A204.1 (cell line): ENCODE data around the gene PCDHA5.
A peak's percentile ranks its signal among the peaks of the same experiment; 100 is the strongest.

ENCODE experiments used
- FAIRE-seq: peaks from 2 replicates; lab custom pipeline; 2012; peaks lifted over from hg19 to GRCh38; lab: Jason Lieb, UNC

PCDHA5 gene

GRCh38 chr5:140862441-140863295, 41.3 kb downstream of the PCDHA5 start:
- FAIRE-seq = no peak

DNA sequence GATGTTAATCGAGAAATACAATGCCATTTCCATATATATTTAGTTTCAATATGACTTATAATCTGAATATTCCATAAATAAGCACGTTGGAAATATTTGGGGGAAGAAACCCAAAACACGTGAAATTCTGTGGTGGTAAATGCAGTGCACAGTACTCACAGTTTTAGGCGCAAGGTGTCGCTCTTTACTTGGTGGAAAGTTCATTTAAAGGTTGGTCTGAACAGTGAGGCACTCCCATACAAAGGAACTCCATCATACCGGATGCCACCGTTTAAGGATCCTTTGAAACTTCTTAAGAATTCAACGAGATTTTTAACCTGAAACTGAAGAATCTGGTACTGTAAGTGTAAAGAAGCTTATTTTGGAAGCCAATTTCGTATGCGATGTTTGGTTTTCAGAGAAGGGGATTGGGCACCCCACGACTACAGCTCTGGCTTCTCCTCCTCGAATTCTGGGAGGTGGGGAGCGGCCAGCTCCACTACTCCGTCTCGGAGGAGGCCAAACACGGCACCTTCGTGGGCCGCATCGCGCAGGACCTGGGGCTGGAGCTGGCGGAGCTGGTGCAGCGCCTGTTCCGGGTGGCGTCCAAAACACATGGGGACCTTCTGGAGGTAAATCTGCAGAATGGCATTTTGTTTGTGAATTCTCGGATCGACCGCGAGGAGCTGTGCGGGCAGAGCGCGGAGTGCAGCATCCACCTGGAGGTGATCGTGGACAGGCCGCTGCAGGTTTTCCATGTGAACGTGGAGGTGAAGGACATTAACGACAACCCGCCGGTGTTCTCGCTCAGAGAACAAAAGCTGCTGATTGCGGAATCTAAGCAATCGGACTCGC, 47.5 kb downstream of the PCDHA5 start, which contains the start of gene PCDHA11:
TSS of gene PCDHA11 (plus strand) at position 237 of the 834 bp plus-strand sequence. CDS start at position 384, 147 bp downstream.
- peak; percentile 97 for FAIRE-seq

DNA sequence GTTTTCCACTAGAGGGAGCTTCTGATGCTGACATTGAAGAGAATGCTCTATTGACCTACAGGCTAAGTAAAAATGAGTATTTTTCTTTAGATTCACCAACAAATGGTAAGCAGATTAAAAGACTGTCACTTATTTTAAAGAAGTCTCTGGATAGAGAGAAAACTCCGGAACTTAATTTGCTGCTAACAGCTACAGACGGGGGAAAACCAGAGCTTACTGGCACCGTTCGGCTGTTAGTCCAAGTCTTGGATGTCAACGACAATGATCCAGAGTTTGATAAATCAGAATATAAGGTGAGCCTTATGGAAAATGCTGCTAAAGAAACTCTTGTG, 48.1 kb downstream of the PCDHA5 start:
- peak; percentile 75 for FAIRE-seq

GRCh38 chr5:140870221-140871201, 49.1 kb downstream of the PCDHA5 start:
- no peak for FAIRE-seq
